B cell (primary cell): ENCODE measurements around the gene CGB8. TPM values are rescaled to one million over a fixed set of nuclear protein-coding genes. Genes with fewer than 3 reads are reported as not detected.
A peak's percentile ranks its signal among the peaks of the same experiment; 100 is the strongest.

Source experiments
- ATAC-seq: fragments of 200-7000 bp; cut with Tn5 transposase; one replicate; pipeline ENCODE4 v1.10.0; 2021; ENCODE audit warnings: low read depth, mild to moderate bottlenecking, moderate number of reproducible peaks, moderate library complexity
- CTCF ChIA-PET: fragments of 350-600 bp; sonication (Branson Sonifier 250); formaldehyde crosslinking; loops from one replicate; lab custom pipeline; 2021; ENCODE audit warnings: antibody characterized with exemption, inconsistent platforms; lab: Charles Lee
- POLR2A ChIA-PET: fragments of 350-600 bp; sonication (Branson Sonifier 250); formaldehyde crosslinking; loops from one replicate; lab custom pipeline; 2021; ENCODE audit warnings: antibody characterized with exemption; lab: Charles Lee
- DNase-seq: peaks from one replicate; pipeline ENCODE4 v3.0.0; 2013
- H2AFZ ChIP-seq: 2 replicates; pipeline ENCODE4 v1.6.1; 2012; ENCODE audit warnings: mild to moderate bottlenecking, low read depth, low read length; ENCODE audit not compliant: insufficient read depth, poor library complexity, severe bottlenecking
- H3K27ac ChIP-seq, 2 donors: 1 replicate in 1 of 2; 2 replicates in 1 of 2; pipeline ENCODE4 v1.5.1; 2012 to 2013; ENCODE audit warnings: low read length in 2 of 2, mild to moderate bottlenecking in 2 of 2, moderate library complexity in 1 of 2
- H3K27me3 ChIP-seq, 4 experiments: fragments of 200-600 bp in 1 of 4; sonication (generic) in 1 of 4; replicated peaks in 1 of 4; 1 replicate in 2 of 4; 2 replicates in 2 of 4; pipeline versions ENCODE4 v1.6.1 to v1.7.0; 2013 to 2016; ENCODE audit warnings: low read length in 3 of 4, mild to moderate bottlenecking in 2 of 4, mixed read lengths in 1 of 4, moderate library complexity in 1 of 4; ENCODE audit not compliant: insufficient read depth in 4 of 4, control insufficient read depth in 3 of 4; ENCODE audit errors: control extremely low read depth in 1 of 4
- H3K36me3 ChIP-seq, 2 experiments: replicated peaks in 1 of 2; 1 replicate in 1 of 2; 2 replicates in 1 of 2; pipeline versions ENCODE4 v1.6.1 to v1.7.1; 2013; ENCODE audit warnings: low read length in 1 of 2; ENCODE audit not compliant: insufficient read depth in 2 of 2, control insufficient read depth in 1 of 2; ENCODE audit errors: control extremely low read depth in 1 of 2, extremely low read depth in 1 of 2
- H3K4me1 ChIP-seq, 2 donors: fragments of 200-600 bp in 1 of 2; sonication (generic) in 1 of 2; 1 replicate in 1 of 2; 2 replicates in 1 of 2; pipeline versions ENCODE4 v1.5.1 to v1.6.1; 2013 to 2017; ENCODE audit warnings: low read length in 2 of 2; ENCODE audit not compliant: control insufficient read depth in 2 of 2, insufficient read depth in 2 of 2
- H3K4me2 ChIP-seq: replicated peaks from 2 replicates; pipeline ENCODE3; 2012; ENCODE audit warnings: mild to moderate bottlenecking, low read depth, low read length; ENCODE audit not compliant: poor library complexity, severe bottlenecking
- H3K4me3 ChIP-seq, 5 experiments: fragments of 200-600 bp in 1 of 5; sonication (generic) in 1 of 5; 1 replicate in 3 of 5; 2 replicates in 2 of 5; pipeline versions ENCODE4 v1.5.1 to v1.7.0; 2011 to 2016; ENCODE audit warnings: low read length in 4 of 5, mild to moderate bottlenecking in 4 of 5, low read depth in 2 of 5, control low read depth in 1 of 5, moderate library complexity in 1 of 5; ENCODE audit not compliant: insufficient read depth in 1 of 5; ENCODE audit errors: control extremely low read depth in 1 of 5, extremely low read depth in 1 of 5
- H3K79me2 ChIP-seq: fragments of 200-600 bp; sonication (generic); one replicate; pipeline ENCODE4 v1.6.0; 2016; ENCODE audit warnings: low read length; ENCODE audit not compliant: control insufficient read depth, insufficient read depth
- H3K9ac ChIP-seq: fragments of 200-600 bp; sonication (generic); 2 replicates; pipeline ENCODE4 v1.6.1; 2017; ENCODE audit warnings: mild to moderate bottlenecking, low read length, moderate library complexity
- H3K9me3 ChIP-seq, 3 donors: one replicate each; pipeline versions ENCODE4 v1.6.1 to v1.7.1; 2013; ENCODE audit warnings: low read length in 2 of 3; ENCODE audit not compliant: control insufficient read depth in 2 of 3, insufficient read depth in 1 of 3; ENCODE audit errors: control extremely low read depth in 1 of 3
- H4K20me1 ChIP-seq: 2 replicates; pipeline ENCODE4 v1.6.0; 2012; ENCODE audit warnings: mild to moderate bottlenecking, low read length; ENCODE audit not compliant: insufficient read depth, control insufficient read depth, poor library complexity, severe bottlenecking
- H3K27ac Mint-ChIP-seq: one replicate; pipeline ENCODE4 v1.8.0; 2021; ENCODE audit warnings: mixed read lengths
- H3K27me3 Mint-ChIP-seq: one replicate; pipeline ENCODE4 v1.8.0; 2021; ENCODE audit warnings: mixed read lengths
- H3K4me1 Mint-ChIP-seq: one replicate; pipeline ENCODE4 v1.8.0; 2021; ENCODE audit warnings: mixed read lengths
- H3K4me3 Mint-ChIP-seq: one replicate; pipeline ENCODE4 v1.8.0; 2021; ENCODE audit warnings: mixed read lengths
- H3K9me3 Mint-ChIP-seq: one replicate; pipeline ENCODE4 v1.8.0; 2022; ENCODE audit warnings: mixed read lengths; ENCODE audit not compliant: insufficient read depth
- CTCF ChIP-seq: fragments of 200-600 bp; IDR thresholded peaks from one replicate; pipeline ENCODE4 v1.8.0; 2022; ENCODE audit warnings: antibody characterized with exemption, mild to moderate bottlenecking
- EZH2 ChIP-seq: IDR thresholded peaks from 2 replicates; pipeline ENCODE4 v1.6.1; 2012; ENCODE audit warnings: borderline replicate concordance, low read depth, mild to moderate bottlenecking, moderate library complexity, low read length; ENCODE audit not compliant: insufficient read depth, poor library complexity, severe bottlenecking
- WGBS: methylation state at CpG from one replicate; pipeline ENCODE4 v1.1.5; 2013; ENCODE audit warnings: missing lambda C conversion rate; ENCODE audit not compliant: insufficient coverage; 5-methylcytosine and 5-hydroxymethylcytosine counted together
- intact Hi-C: fragments of 100-400 bp; cut with micrococcal nuclease; formaldehyde crosslinking; loops from one replicate; pipeline ENCODE4 v1.10.0; 2022
- polyA plus RNA-seq: library from polyadenylated mRNA; depleted of rRNA; stranded (reverse); fragments of >200 nt; gene quantifications from 2 replicates; pipeline ENCODE4 v1.2.3, GENCODE V29; 2012
- total RNA-seq, 2 donors: library from RNA; stranded (reverse); fragments of 120-200 nt in 1 of 2; gene quantifications; 1 replicate in 1 of 2; 2 replicates in 1 of 2; pipeline versions ENCODE4 v1.2.3 to v1.2.4, GENCODE V29; 2013 to 2022

CGB8 gene
- total and polyA plus RNA-seq, 2 donors (not counting 1 experiment from before 2014, with no cell fraction given): not detected

- TF ChIP-seq CTCF (no peak), EZH2 (no peak)
- peaks cover 78% of the 10 kb centered on the region for H3K79me2 ChIP-seq
- ChIA-PET CTCF (interaction anchor here (0.6 kb wide), 1 partner anchor 175 kb away, joined by 3 read pairs; no protein-coding TSS in a partner anchor), POLR2A (no interaction called here)
- no peak overlapping the region for H3K4me2 ChIP-seq
- peaks cover 10 to 13% of the 10 kb centered on the region in 2 donors for H3K4me1 ChIP-seq
- no peak overlapping the region for H3K4me3 ChIP-seq
- DNase-seq (no peak), ATAC-seq (no peak)
- no peaks in the 10 kb centered on the region for H3K9me3 ChIP-seq
- 96% methylated on average over 15 of the region's 17 CpGs for WGBS
- Mint-ChIP-seq H3K4me1 (peaks cover 24% of the 10 kb centered on the region), H3K27ac (no peak overlapping the region), H3K27me3 (no peaks in the 10 kb centered on the region), H3K4me3 (no peak overlapping the region), H3K9me3 (no peaks in the 10 kb centered on the region)
- no peak overlapping the region for H3K27ac ChIP-seq
- intact Hi-C loops: no loop called here
- peaks cover 91% of the 10 kb centered on the region for H4K20me1 ChIP-seq
- H3K27me3 ChIP-seq: no peaks in the 10 kb centered on the region
- peaks cover 0 to 66% of the 10 kb centered on the region in 2 experiments for H3K36me3 ChIP-seq
- H2AFZ ChIP-seq: no peak overlapping the region
- no peak overlapping the region for H3K9ac ChIP-seq
These were observed 42.6 kb upstream of the CGB8 start for GRCh38 chr19:49091391-49092038.

DNA sequence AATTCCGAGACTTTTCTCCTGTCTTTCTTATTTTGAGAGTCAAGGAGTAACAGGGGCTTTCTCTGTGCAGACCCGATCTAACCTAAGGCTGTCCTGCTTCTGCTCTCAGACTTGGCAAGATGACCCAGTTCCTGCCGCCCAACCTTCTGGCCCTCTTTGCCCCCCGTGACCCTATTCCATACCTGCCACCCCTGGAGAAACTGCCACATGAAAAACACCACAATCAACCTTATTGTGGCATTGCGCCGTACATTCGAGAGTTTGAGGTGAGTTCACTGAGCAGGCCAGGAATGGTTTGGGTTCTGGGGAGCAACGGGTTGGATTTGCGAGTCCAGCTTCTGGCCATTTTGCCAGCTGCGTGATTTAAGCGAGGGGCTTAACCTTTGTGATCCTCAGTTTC, 37.4 kb upstream of the CGB8 start:
- Histone ChIP-seq H3K79me2 (peaks cover 57% of the 10 kb centered on the region), H3K9me3 (peaks cover 0 to 4% (median 0%) of the 10 kb centered on the region in 3 donors), H3K4me3 (peak overlapping the region; percentile 74 to 89 (median 82)), H3K4me1 (peaks cover 20 to 28% of the 10 kb centered on the region in 2 donors), H3K36me3 (peaks cover 0 to 40% of the 10 kb centered on the region in 2 experiments), H3K27ac (peak overlapping the region in 1 of 2 donors; percentile 90), H2AFZ (no peak overlapping the region), H3K9ac (peak overlapping the region; percentile 90), H4K20me1 (peaks cover 54% of the 10 kb centered on the region), H3K4me2 (peak overlapping the region; percentile 93), H3K27me3 (peaks cover 0 to 3% (median 0%) of the 10 kb centered on the region in 4 experiments)
- H3K9me3 Mint-ChIP-seq: no peaks in the 10 kb centered on the region
- no peak for ATAC-seq
- WGBS: 76% methylated on average over 8 of the region's 11 CpGs
- peak; percentile 14 for DNase-seq
- H3K4me1 Mint-ChIP-seq: peaks cover 33% of the 10 kb centered on the region
- CTCF ChIA-PET: interaction anchor here (0.7 to 1.9 kb wide), 2 partner anchors 11 to 712 kb away, joined by 3 to 8 read pairs; no protein-coding TSS in a partner anchor
- H3K27ac Mint-ChIP-seq: peak overlapping the region; percentile 87
- POLR2A ChIA-PET: no interaction called here
- H3K27me3 Mint-ChIP-seq: peaks cover 3% of the 10 kb centered on the region
- H3K4me3 Mint-ChIP-seq: peak overlapping the region; percentile 93
- TF ChIP-seq EZH2 (no peak), CTCF (no peak)
- intact Hi-C loops: loop anchor here (10.0 kb wide), 1 partner anchor 301 kb away; no protein-coding TSS in a partner anchor
